ENCODE data around the gene RAB11A. TPM values are rescaled to one million over a fixed set of nuclear protein-coding genes. Genes with fewer than 3 reads are reported as not detected.

RAB11A gene
- total RNA-seq, 6 experiments from 2014 or later = 50.3 to 110 (median 81.6) TPM

DNA sequence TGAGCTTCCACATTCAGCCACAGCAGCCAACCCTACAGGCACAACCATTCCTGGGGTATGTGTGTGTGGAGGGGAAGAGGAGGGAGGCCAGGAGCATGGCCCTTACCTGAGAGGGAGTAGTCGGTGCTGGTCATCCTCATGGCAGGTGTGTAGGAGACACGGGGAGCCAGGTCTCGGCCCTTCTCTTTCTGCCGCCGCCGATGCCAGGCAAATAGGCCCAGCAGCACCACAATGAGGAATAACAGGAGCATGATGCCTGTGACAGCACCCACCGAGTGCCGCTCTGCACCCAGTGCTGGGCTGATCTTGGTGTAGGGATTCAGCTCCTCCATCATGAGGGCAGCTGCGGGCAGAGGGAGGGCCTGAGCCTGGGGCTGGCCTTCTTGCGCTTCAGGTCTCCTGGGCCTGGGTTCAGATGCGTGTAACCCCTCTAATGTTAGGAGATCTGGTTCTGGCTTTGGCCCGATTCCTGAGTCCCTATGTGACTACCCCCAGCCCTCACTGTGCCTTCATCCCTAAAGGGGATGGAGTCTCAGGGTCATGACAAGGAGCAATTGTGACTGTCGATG, 44.4 kb downstream of the RAB11A start:
- H3K4me3 ChIP-seq = no peak overlapping the region
- TF ChIP-seq, protein P1, sequence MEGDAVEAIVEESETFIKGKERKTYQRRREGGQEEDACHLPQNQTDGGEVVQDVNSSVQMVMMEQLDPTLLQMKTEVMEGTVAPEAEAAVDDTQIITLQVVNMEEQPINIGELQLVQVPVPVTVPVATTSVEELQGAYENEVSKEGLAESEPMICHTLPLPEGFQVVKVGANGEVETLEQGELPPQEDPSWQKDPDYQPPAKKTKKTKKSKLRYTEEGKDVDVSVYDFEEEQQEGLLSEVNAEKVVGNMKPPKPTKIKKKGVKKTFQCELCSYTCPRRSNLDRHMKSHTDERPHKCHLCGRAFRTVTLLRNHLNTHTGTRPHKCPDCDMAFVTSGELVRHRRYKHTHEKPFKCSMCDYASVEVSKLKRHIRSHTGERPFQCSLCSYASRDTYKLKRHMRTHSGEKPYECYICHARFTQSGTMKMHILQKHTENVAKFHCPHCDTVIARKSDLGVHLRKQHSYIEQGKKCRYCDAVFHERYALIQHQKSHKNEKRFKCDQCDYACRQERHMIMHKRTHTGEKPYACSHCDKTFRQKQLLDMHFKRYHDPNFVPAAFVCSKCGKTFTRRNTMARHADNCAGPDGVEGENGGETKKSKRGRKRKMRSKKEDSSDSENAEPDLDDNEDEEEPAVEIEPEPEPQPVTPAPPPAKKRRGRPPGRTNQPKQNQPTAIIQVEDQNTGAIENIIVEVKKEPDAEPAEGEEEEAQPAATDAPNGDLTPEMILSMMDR (IDR thresholded peaks at IDR 0.05) = no peak
- TF ChIP-seq POLR2A (IDR thresholded peaks at IDR 0.05) = no peak
- H3K27me3 ChIP-seq = no peaks in the 10 kb centered on the region
- 94% methylated on average over 1 of the region's 13 CpGs for WGBS (ENCODE audit: insufficient coverage, low coverage, low lambda C conversion rate, missing lambda C conversion rate)
- intact Hi-C loops (cut with DNase I) = no loop called here
- no peaks in the 10 kb centered on the region for H3K9me3 ChIP-seq
- H3K36me3 ChIP-seq = peaks cover 0 to 2% (median 0%) of the 10 kb centered on the region in 4 donors
- peaks cover 0 to 6% (median 0%) of the 10 kb centered on the region in 4 donors for H3K4me1 ChIP-seq
- no peak overlapping the region for H3K27ac ChIP-seq
- DNase-seq = no peak
- no peak for ATAC-seq

DNA sequence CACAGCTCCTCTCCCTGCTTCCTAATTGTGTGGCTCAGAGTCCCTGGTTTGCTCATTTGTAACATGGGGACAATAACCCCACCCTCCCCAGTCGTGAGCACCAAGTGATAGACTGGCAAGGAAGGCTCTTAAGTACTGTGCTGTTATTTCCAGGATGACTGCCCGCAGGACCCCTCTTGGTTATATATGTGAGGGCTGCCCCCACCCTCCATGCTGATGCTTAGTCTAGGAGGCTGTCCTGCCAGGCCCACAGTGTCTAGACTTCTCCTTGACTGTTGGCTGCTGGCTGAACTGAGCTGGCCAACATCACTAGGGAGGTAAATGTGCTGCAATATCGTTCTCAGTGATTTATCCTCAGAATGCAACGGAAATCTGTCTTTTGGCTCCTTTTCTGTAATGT, 45.1 kb downstream of the RAB11A start:
- intact Hi-C loops (cut with DNase I) = no loop called here
- H3K36me3 ChIP-seq = peaks cover 0 to 2% (median 0%) of the 10 kb centered on the region in 4 donors
- no peaks in the 10 kb centered on the region for H3K27me3 ChIP-seq
- 62% methylated on average over 2 of the region's 4 CpGs for WGBS (ENCODE audit: insufficient coverage, low coverage, low lambda C conversion rate, missing lambda C conversion rate)
- H3K27ac ChIP-seq = no peak overlapping the region
- no peak overlapping the region for H3K4me3 ChIP-seq
- DNase-seq (no peak), ATAC-seq (no peak)
- TF ChIP-seq, protein P1 (IDR thresholded peaks at IDR 0.05) = no peak
- TF ChIP-seq POLR2A (IDR thresholded peaks at IDR 0.05) = no peak
- peaks cover 0 to 6% (median 0%) of the 10 kb centered on the region in 4 donors for H3K4me1 ChIP-seq
- H3K9me3 ChIP-seq = no peaks in the 10 kb centered on the region

DNA sequence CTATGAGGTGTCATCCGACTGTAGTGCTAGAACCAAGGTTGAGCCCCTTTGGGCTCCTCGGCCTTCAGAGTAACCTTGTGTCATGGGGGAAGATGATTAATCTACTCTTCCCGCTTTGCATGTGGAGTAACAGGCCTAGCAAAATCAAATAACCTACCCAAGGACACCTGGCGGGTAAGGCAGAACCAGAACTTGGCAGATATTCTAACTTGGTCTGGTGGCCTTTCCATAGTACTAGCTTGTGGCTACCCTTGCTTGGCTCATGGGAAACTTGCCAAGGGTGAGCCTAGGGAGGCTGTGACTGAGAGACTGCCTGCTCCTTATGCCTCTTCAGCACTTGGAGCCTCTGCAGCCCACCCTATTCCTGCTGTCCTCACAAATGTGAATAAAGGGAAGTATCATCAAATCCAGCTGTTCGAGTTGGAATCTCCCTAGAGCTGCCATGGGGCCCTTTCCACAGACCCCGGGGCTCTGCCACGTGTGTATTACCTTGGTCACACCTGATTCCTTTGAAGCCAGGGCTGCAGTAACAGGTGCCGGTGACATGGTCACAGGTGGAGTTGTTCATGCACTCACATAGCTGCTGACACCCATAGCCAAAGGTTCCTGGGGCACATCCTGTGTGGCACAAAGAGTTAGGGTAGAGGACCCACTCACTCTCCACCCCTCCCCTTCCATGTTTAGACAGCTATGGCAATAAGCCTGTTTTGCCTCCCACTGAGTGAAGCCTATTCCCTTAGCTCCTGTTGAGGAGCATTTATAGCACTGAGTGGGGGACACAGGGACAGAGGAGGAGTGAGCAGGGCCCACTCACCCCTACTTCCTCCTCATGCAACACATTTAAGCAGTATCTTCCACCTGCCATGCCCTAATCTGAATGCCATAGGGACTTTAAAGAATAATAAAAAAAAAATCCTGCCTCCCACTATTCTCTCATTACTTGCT, 46.0 kb downstream of the RAB11A start:
- intact Hi-C loops (cut with DNase I) = no loop called here
- peaks cover 0 to 6% (median 0%) of the 10 kb centered on the region in 4 donors for H3K4me1 ChIP-seq
- no peak for DNase-seq
- 80% methylated on average over 2 of the region's 8 CpGs for WGBS (ENCODE audit: insufficient coverage, low coverage, low lambda C conversion rate, missing lambda C conversion rate)
- H3K9me3 ChIP-seq = no peaks in the 10 kb centered on the region
- no peak overlapping the region for H3K27ac ChIP-seq
- H3K4me3 ChIP-seq = no peak overlapping the region
- H3K36me3 ChIP-seq = no peaks in the 10 kb centered on the region
- no peaks in the 10 kb centered on the region for H3K27me3 ChIP-seq
- no peak for ATAC-seq
- TF ChIP-seq POLR2A (IDR thresholded peaks at IDR 0.05) = no peak
- TF ChIP-seq, protein P1 (IDR thresholded peaks at IDR 0.05) = no peak

DNA sequence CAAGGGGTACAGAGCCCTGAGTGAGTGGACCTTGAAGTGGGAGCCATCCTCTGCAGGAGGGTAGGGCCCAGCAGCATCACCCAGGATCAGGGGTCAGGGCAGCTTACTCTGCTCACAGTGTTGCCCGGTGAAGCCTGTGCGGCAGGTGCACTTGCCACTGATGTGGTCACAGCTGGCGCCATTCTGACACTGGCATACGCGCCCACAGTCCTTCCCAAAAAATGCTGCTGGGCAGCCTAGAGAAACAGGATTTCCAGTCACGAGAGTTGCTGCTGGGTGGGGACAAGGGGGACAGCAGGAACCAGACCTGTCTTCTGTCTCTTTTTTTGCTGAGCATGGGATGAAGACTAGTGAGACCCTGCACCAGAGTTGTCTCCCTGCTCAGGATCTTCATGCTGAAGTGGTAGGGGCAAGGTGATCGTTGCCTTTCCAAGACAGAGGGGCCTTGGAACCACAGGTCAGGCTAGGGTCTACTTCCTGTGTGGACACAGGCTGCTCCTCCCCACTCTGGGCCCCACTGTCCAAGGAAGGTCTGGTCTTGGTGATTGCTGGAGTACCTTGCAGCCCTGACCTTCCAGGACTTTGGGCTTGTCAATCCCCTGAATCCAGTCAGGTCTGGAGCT, 46.9 kb downstream of the RAB11A start:
- no peaks in the 10 kb centered on the region for H3K9me3 ChIP-seq
- peaks cover 0 to 6% (median 0%) of the 10 kb centered on the region in 4 donors for H3K4me1 ChIP-seq
- H3K27ac ChIP-seq = no peak overlapping the region
- no CpG with 5 or more reads among the region's 7 CpGs for WGBS (ENCODE audit: insufficient coverage, low coverage, low lambda C conversion rate, missing lambda C conversion rate)
- no peak for DNase-seq
- no peaks in the 10 kb centered on the region for H3K36me3 ChIP-seq
- intact Hi-C loops (cut with DNase I) = no loop called here
- TF ChIP-seq, protein P1 (IDR thresholded peaks at IDR 0.05) = no peak
- TF ChIP-seq POLR2A (IDR thresholded peaks at IDR 0.05) = no peak
- no peaks in the 10 kb centered on the region for H3K27me3 ChIP-seq
- ATAC-seq = peak in 1 of 4 donors; percentile 13
- no peak overlapping the region for H3K4me3 ChIP-seq

Measured in right lobe of liver (tissue), 6 donors.